ENCODE data around the gene LRCH3. TPM values are rescaled to one million over a fixed set of nuclear protein-coding genes. Genes with fewer than 3 reads are reported as not detected.
A peak's percentile ranks its signal among the peaks of the same experiment; 100 is the strongest.

Gene LRCH3
- total RNA-seq, result 15.4 and 19.5 TPM in 2 replicates

DNA sequence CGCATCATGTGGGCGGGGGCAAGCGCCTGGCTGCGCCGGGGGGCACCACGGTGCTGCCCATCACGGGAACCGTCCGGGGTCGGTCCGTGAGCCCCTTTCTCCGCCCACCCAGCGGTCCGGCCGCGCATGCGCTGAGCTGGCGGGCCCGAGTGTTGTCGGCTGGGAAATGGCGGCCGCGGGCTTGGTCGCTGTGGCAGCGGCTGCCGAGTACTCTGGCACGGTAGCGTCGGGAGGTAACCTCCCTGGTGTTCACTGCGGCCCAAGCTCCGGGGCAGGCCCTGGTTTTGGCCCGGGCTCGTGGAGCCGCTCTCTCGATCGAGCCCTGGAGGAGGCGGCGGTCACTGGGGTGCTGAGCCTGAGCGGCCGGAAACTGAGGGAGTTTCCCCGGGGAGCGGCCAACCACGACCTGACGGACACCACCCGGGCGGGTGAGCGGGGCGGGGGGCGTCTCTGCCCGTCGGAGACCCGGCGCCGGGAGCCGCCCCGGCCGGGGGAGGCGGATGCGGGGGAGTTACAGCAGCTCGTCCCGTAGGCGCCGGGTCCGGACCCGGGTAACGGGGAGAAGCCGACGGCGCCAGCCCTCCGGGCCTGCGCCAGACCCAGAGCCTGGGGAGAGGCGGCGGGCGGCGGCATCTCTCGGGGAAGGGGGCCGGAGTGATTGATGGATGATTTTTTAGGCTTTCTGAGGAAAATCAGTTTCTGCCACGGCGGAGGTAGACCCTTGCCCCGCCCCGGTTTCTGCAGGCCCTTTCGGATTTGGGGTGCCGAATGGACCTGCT lies at the start of gene LRCH3:
LRCH3 (plus strand) TSS at position 142 of the 779 bp plus-strand sequence; CDS start at position 167, 25 bp downstream.
- peak within 1 kb of the TSS; percentile 87 for H3K4me3 ChIP-seq (ENCODE audit: low read depth, low read length)
- DNase-seq (ENCODE audit: low read depth), result no peak
- TF ChIP-seq, protein P1, sequence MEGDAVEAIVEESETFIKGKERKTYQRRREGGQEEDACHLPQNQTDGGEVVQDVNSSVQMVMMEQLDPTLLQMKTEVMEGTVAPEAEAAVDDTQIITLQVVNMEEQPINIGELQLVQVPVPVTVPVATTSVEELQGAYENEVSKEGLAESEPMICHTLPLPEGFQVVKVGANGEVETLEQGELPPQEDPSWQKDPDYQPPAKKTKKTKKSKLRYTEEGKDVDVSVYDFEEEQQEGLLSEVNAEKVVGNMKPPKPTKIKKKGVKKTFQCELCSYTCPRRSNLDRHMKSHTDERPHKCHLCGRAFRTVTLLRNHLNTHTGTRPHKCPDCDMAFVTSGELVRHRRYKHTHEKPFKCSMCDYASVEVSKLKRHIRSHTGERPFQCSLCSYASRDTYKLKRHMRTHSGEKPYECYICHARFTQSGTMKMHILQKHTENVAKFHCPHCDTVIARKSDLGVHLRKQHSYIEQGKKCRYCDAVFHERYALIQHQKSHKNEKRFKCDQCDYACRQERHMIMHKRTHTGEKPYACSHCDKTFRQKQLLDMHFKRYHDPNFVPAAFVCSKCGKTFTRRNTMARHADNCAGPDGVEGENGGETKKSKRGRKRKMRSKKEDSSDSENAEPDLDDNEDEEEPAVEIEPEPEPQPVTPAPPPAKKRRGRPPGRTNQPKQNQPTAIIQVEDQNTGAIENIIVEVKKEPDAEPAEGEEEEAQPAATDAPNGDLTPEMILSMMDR (conservative IDR thresholded peaks at IDR 0.05; ENCODE audit: low read depth, low read length), result no peak

DNA sequence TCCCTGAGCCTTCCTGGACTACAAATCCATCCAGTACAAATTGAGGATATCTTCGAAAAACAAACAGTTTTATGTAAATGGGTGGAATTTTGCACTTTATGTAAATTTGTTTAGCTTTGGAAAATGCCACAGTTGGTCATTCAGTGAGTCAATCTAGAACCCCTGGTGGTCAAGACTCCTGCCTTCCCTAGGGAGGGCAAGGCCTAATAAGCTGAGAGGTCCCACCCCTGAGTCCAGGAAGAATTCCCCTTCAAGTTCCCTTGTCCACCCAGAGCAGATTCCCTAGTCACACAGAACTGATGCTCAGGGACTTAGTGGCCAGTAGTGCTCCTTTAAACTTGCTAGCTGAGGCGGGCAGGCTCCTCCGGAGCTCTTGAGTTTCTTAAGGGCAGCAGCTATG lies 48.3 kb upstream of the LRCH3 start:
- TF ChIP-seq, protein P1 (conservative IDR thresholded peaks at IDR 0.05; ENCODE audit: low read depth, low read length), result no peak
- H3K4me3 ChIP-seq (ENCODE audit: low read depth, low read length), result no peak overlapping the region
- DNase-seq (ENCODE audit: low read depth), result no peak

DNA sequence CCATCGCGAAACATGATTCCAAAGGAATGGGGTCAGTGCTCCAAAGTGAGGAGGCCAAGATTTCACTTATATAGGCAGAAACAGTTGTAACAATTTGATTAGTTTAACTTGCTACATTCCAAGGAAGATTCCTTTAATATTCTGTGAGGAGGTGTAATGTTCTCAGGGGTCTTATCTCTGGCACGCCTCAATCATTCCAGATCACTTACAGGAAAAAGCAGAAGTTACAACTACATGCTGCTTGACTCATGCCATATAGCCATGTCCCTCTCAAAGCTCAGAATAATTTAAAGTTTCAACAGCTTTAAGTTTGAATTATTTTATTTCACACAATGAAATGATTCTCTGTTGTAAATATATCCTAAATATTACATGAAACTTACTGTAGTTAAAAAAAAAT lies 44.8 kb upstream of the LRCH3 start:
- TF ChIP-seq, protein P1 (conservative IDR thresholded peaks at IDR 0.05; ENCODE audit: low read depth, low read length), result no peak
- no peak overlapping the region for H3K4me3 ChIP-seq (ENCODE audit: low read depth, low read length)
- no peak for DNase-seq (ENCODE audit: low read depth)

DNA sequence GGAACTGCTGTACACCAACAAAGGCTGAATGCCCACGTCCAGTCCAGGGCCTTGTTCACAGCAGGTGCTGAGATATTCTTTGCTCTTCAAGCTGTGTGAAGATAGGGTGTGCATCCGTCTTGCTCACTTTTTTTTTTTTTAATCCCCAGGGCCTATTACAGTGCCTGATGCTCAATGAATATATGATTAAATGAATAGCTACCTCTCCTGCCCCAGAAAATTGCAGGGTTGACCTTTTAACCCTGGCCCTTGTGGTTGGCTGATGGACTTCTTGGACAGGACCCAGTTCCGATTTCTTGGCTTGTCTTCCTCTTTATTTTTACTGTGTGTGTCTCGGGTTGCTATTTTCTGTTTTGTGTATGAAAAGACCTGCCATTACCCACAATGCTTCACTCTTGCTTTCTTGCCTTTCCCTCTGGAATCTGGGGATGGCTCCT lies 44.2 kb upstream of the LRCH3 start:
- H3K4me3 ChIP-seq (ENCODE audit: low read depth, low read length), result no peak overlapping the region
- DNase-seq (ENCODE audit: low read depth), result no peak
- TF ChIP-seq, protein P1 (conservative IDR thresholded peaks at IDR 0.05; ENCODE audit: low read depth, low read length), result no peak

DNA sequence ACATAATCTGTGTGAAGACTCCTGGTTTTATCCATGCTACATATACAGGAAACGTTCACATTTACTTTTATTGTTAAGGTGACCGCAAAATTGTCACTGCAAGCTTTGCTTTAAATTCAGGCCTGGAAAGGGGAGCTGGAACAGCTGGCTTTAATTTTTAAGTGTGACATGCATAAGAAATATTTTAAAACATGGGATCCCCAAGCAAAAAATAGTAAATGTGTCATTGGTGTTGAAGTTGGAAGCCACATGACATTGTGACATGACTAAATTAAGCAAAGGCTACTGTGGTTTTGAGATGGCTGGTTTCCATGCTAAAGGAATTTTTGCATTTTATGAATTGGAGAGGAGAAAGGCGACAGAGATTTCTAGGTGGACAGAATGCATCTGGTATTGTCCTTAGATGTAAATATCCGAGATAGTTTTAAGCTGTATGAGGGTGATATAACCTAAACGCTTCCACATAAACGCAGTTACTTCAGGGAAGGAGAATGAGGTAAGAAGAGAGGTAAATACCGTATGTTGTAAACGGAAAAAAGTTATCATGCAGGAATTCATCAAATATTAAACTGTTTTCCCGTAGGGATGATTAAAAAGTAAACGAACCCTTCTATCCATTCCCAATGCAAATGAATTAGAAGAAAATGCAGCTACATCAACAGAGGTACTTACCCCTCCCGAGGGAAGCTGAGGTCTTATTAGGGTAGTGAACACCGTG lies 42.3 kb upstream of the LRCH3 start:
- TF ChIP-seq, protein P1 (conservative IDR thresholded peaks at IDR 0.05; ENCODE audit: low read depth, low read length), result no peak
- no peak for DNase-seq (ENCODE audit: low read depth)

DNA sequence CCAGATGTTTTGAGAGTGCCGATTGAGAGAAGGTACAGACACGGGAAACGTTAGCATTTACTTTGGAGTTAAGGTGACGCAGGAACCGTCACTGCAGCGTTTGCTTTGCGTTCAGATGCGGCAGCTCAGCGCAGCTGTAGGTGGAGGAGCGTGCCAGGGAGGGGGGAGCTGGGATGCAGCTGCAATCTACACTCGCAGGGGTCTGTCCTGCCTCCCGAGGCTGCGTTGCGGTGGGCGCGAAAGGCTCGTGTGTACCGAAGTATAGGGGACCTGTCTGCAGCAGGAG lies 41.8 kb upstream of the LRCH3 start:
- TF ChIP-seq, protein P1 (conservative IDR thresholded peaks at IDR 0.05; ENCODE audit: low read depth, low read length), result no peak
- no peak for DNase-seq (ENCODE audit: low read depth)
- H3K4me3 ChIP-seq (ENCODE audit: low read depth, low read length), result peak overlapping the region; percentile 62

More for the DNA sequence above, 42.3 kb upstream of the LRCH3 start:
- H3K4me3 ChIP-seq (ENCODE audit: low read depth, low read length), result peak overlapping the region; percentile 62

All from epithelial cell of proximal tubule (primary cell).